Stimulated activated CD8-positive, alpha-beta memory T cell treated with anti-CD3 and anti-CD28 coated beads, Interleukin-4, amount 100 ng/mL, for 4 hours (primary cell): Measurements from ENCODE around the gene TBC1D5.
"Not testable (repeated sequence)": the region's sequence is repeated elsewhere in the genome, so short reads cannot be mapped to it uniquely, and the experiment has no call there.

Experiments used
- DNase-seq, 2 donors: peaks; one replicate each; pipeline ENCODE4 v3.0.0-alpha.2; 2020; ENCODE audit warnings: low read depth in 2 of 2, low spot score in 1 of 2

The TBC1D5 gene

DNA sequence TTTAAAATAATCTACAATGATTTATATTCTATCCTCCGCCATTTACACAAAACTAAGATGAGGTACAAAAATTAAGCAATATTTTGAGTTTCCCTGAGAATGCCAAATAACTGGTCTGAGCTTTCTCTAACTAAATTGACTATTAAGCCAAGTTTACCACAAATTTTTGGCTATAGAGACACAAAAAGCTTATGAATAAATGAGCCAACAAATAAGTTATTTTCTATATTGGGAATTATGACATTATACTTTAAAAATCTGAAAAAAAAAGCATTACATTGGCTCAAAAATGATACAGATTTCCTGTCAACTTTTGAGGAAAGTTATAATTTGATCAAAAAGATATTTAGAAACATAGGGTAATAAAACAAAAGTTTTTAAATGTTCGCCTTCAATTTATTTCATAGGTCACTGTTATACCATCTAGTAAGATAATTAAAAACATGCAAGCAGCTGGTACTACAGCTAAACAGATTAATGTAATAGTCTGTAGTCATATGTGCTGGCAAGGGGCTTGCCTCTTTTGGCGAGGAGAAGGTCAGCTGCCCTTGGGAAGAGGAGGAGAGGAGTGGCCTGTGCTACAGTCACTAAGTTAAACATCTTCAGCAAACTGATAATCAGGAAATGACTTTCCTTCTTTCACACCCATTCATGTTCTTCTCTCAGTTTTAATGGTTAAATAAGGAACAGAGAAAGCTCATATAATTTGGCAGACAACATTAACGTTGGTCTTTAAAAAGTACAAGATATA, 318.5 kb downstream of the TBC1D5 start:
- DNase-seq: no peak

DNA sequence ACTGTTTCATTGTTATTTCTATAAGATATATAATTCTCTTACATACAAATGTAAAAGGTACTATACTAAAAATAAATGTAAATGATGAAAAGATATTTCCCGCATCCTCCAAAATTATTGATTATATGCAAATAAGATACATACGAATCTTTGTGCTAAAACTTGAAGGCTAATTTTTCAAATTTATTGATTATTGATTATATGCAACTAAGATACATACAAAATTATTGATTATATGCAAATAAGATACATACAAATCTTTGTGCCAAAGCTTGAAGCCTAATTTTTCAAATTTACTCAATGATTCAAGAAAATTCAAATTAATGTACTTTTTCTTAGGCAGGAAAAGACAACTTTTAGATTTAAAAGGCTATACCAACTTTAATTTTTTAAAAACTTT, 319.8 kb downstream of the TBC1D5 start:
- DNase-seq: no peak

DNA sequence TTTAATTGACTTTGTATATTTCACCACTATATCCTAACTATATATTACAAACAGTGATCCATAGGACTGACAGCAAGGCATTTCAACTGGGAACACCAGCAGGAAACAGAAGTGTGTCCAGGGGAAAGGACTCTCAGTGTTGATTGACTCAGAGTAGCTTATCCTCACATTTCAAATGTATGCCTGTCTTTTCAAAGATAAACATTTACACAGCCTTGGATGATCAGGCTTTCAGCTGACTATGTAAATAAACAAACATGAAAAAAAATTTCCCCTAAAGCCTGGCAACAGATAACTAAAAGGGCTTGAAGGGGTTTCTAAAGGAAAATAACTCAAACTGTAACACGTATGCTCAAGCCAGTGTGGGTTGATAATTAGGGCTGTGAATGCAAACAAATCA, 321.8 kb downstream of the TBC1D5 start:
- no peak for DNase-seq

DNA sequence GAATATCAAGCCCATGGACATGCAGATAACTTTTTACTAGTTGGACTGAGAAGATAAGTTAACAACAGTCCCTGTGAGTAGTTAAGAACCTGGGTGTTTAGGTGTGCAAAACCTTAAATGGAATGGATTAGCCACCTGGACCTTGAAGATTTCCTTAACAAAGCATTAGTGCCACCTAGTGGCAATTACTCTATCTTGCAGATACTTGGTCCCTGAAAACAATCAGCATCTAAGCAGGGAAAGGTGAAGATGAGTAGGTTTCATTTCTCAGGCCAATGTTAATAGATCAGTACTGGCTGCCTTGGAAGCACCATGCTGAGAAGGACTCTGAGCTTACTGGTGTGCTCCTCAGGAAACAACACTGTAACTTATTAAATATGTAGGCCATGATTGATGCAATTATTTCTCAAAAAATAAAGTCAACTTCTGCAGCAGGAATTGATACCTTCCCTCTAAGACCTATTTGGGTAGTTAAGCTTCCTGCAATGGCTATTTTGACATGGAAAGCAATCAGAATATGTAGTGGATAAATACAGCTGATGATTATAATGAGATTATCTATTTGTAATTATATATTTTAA, 329.4 kb downstream of the TBC1D5 start:
- no peak for DNase-seq

DNA sequence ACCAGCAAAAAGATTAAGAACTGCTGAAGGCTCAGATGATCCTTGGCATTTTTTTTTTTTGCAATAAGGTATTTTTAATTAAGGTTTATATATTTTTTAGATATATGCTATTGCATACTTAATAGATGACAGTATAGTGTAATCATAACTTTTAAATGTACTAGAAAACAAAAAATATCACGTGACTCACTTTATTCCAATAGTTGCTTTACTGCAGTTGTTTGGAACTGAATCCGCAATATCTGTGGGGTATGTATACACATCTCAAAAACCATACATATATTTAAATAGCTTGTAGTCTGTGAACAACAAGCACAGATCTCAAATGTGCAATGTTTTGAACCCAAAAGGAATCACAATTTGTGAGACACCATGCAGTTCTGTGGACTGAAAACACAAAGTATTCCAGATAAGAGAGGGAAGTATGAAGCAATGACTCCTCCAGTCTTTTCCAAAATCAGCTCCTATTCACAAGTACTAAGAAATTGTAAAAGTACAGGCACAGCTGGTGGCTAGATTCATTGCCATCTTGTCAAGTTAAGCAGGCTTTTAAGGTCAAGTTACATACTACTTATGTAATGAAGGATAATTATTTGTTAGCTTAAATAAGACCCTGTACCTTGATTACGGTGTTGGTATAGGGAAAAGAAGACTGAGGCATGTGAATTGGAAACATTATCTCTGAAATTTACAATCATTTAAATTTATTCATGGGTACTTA, 331.1 kb downstream of the TBC1D5 start:
- no peak for DNase-seq

DNA sequence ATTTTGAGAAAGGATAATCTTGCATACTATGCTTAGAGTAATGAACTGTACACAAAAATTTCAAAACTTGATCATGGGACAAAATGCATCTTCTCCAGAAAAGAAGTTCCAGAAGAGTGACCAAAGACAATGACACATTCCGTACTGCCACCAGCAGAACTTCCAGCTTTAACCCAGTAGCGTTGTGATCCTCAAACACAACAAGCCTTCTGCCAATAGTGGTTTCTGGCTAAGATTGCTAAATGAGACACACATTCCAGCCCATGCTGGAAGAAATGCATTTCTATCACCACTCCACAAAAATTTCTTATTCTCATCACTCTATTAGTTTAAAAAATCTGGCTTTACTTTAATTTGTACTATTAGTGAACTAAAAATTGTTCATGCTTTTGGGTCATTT, 334.9 kb downstream of the TBC1D5 start:
- no peak for DNase-seq

DNA sequence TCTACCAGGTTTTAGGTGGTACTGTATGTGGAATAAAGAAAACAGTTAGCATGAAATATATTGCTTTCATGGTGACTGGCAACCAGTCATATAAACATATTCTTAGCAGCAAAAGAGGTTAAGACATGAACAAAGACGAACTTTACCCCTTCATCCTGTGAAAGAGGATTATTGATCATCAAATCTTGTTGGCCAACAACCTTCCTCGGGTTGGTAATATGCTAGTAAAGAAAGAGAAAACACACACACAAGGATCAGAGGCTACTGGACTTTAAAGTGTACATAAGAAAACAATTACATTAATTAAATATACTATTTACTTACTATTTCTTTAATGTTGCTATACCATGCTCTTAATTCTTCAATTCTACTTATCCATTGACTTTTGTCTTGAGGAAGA, 337.9 kb downstream of the TBC1D5 start:
- no peak for DNase-seq

DNA sequence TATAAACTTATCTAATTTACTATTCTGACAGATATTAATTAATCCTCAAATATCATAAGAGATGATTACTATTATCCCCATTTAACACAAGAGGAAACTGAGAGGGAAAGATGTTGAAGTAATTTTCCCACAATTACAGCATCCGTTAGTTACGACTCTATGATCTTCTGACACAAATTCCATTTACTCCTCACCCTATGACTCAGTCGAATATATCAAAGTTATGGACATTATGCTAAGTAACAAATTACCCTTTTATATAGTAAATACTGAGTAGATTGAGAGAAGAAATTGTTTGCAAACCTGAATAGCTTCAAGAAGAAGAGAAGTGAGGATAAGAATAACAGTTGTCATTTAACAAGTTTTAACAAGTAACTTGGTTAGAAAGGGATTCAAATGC, 340.0 kb downstream of the TBC1D5 start:
- no peak for DNase-seq

DNA sequence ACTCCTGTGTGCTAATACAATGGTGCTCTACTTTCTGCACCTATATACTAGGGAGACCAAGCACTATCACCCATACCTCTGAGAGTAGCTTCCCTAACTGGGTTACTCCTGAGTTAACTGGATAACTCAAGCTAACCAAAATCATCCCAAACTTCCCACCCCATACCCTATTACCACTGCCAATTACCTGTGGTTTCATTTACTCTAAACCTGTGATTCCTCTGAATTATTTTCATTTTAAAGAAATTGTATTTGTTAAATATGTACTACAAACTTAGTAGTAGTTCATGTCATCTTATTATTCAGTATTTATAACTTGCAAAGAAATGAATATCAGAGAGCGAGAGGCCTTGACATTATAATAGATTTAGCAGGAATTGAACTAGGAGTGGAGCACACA, 340.5 kb downstream of the TBC1D5 start:
- DNase-seq: no peak

DNA sequence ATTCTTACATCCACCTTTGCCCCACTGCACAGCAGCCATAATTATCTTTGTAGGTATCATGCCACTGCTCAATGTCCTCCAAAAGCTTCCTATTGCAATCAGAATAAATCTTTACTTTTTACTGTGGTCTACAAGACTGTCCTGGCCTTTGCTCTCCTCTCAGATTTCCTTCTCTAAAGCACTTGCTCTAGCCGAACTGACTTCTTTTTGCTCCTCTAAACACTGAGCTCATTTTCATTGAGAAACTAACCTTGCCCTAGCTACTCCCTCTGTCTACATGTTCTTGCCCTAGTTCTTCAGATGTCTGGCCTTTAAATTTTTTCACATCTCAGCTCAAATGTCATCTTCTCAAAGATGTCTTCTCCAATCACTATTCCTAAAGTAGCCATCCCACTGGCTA, 342.8 kb downstream of the TBC1D5 start:
- DNase-seq: no peak

DNA sequence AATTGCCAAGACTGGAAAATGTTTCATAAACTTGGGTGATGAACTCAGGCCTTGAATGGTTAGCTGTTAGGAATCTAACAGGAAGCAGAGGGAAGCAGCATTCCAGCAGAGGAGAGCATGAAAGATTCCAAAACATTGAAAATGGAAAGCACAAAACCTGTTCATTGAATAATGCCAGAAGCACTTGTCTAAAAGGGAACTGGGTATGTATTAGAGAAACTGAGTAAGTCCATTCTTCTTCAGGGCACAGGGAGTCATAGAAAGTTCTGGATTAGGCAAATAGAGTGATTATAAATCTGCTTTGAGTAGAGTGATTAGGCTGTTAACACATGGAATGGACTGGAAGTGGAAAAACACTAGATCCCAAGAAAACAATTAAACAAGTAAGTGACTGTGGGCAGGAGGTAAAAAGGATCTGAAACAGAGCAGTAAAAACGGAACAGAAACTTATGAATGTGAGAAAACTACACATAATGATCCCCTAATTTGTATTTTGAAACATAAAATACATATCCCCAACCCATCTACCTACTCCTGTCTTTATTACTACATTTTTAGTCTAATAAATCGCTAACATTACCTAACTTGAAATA, 343.4 kb downstream of the TBC1D5 start:
- DNase-seq: no peak

DNA sequence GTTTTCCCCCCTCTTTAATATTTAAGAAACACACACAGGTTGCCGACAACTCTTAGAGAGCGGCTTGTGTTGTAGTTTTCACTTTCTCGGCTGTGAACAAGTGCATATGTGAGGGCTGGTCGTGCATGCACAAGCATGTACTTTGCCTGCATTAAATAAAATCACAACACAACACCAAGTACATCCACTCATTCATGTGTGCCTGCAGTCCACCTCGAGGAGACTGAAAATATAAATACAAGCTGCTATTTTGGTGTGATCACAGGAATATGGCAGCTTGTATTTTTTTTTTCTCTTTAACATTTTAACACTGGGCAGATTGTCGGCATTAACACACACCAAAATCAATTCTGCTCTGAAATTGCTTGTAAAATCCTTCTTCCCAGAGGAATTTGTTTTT, 346.4 kb downstream of the TBC1D5 start:
- DNase-seq: no peak

DNA sequence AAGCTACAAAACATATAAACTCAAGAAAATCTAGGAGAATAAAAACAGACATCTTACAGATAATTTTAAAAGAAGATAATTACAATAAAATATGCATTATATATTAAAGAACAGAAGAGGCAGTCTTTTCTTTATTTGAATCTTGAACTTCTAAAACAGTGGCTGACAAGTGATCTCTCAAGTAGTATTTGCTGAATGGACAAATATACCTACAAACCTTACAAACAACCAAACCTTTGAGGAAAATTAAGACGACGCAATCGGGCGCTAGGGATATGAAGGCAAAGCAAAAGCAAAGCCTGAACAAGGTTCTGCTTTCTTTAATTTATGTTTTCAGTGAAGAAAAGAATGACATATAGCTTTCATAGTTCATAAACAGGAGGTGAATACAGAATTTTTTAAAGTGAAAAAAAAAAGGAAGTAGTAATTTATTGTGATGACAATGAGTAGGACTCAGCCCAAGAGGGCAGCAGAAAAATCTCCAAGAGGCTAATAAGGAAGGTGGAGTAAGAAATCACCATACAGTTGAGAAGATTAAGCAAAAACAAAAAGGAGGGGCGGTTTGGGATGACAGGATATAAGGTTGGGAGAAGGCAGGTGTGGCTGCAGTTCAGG, 347.8 kb downstream of the TBC1D5 start:
- DNase-seq: no peak

DNA sequence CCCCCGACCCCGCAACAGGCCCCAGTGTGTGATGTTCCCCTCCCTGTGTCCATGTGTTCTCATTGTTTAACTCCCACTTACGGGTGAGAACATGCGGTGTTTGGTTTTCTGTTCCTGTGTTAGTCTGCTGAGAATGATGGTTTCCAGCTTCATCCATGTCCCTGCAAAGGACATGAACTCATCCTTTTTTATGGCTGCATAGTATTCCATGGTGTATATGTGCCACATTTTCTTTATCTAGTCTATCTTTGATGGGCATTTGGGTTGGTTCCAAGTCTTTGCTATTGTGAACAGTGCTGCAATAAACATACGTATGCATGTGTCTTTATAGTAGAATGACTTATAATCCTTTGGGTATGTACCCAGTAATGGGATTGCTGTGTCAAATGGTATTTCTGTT, 349.9 kb downstream of the TBC1D5 start:
- not testable (repeated sequence) for DNase-seq

DNA sequence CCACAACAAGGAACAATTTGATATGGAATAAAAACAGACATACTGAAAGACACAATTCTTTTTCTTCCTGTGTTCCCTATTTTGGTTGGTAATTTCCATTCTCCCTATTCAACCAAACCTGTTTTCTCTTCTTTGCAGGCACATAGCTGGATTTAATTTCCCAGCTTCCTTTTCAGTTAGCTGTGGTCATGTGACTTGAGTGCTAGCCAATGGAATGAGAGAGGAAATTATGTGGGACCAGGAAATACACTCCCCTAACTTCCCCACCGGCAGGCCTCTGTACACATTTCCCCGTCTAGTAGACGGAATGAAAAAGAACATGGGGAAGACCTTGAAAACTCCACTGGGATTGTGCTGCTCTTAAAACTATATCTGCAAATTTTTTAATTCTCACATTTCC, 351.6 kb downstream of the TBC1D5 start:
- DNase-seq: no peak

DNA sequence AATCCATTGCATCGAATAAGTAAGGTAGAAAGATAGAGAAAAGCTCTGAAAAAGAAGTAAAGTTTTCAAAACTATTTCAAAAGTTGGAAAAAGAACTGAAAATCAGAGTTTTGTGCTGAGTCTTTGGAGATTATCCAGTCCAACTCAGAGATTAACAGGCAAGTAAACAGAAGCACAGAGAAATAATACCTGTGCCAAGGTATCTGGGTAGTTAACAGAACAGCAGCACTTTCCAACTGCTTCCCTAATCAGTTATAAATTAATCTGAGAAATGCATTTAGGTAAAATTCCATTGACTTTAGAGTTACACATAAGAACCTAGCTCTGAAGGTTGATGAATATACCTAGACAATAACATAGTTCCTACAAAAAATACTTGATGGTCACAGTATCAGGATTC, 355.3 kb downstream of the TBC1D5 start:
- no peak for DNase-seq

DNA sequence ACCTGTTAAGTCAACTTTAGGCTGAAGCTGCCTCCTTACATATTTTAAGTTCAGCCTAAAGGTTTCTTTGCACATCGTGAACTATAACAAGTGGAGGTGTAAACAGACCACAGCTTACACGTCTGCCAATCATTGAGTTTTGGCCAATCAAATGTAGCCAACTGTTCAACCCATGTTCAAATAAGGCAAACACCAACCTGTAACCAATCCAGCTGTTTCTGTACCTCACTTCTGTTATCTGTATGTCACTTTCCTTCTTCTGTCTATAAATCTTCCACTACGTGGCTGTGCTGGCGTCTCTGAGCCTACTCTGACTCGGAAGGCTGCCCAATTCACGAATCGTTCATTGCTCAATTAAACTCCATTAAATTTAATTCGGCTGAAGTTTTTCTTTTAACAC, 356.0 kb downstream of the TBC1D5 start:
- DNase-seq: no peak

DNA sequence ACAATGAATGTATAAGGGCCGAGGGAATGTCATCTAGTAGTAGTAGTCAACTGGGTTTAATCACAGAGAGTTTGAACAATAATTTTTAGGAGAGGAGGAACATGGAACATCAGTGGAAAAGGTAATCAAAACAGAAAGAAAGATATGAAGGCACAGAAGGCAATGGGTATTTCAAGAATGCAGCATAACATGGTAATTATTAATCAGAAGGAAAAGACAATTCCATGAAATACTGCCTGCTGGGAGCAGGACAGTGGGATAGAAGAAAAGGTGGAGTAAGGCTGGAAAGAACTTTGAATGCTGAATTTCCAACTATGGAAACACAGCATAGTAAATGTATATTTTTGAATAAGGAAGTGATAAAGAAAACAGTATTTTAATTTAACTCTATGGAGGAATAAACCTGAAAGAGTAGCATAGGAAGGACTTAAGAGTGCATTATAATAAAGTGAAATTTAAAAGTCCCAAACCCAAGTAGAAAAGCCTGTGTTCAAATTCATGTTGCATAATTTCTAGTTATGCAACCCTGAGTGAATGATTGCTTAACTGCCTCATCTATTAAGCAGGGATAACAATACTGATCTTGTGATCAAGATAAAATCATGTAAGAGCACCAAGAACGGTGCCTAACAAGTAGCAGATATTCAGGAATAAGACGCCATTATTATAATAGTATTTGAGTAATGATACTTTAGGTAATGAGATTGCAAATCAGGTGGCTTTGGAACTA, 357.7 kb downstream of the TBC1D5 start:
- DNase-seq: no peak

DNA sequence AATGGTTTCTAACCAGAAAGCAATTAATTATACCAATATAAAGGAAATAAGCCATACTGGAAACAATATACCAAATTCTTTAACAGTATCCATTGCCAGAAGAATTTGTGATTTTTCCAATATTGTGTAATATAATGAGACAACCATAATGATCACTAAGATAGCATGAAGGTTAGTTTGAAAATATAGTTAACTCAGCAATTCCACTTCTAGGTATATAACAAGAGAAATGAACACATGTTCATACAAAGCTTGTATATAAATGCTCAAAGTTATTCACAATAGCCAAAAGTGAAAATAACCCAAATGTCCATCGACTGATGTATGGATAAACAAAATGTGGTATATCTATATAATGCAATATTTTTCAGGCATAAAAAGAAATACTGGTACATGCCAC, 369.1 kb downstream of the TBC1D5 start:
- DNase-seq: no peak

DNA sequence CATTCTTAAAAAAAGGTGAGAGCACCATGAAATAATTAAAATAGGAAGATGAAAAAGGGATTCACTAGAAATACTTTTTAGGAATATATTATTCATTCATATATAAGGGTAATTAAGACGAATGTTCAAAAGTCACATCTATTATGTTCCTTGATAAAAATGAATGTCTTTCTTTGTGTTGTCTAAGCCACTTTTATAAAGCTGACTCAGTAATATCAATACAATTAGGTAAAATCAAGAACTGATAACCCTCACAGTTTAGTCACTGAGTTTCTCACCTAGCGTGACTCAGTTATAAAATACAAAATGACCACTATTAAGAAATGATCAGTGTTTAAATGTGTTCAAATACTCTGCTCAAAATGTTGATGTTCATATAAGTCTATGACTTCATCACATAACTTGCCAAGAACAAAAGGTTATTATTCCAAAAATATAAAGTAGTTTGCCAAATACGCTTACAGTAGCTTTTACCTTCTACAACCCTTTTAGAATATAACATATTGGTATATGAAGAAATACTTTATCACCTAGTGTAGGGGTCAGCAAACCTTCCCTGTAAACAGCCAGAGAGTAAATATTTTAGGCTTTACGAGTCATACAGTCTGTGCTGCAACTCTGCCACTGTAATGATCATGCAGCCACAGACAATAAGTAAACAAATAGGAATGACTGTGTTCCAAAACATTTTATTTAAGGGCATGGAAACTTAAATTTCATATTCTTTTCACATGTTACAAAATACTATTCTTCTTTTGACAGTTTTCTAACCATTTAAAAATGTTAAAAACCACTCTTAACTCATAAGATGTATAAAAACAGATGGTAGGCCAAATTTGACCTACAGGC, 369.8 kb downstream of the TBC1D5 start:
- no peak for DNase-seq
